Sigmoid colon (tissue), 4 donors: ENCODE results near the gene CLDN12.

Experiments used
- POLR2AphosphoS5 ChIP-seq, 4 donors: sonication (generic); formaldehyde crosslinking; IDR thresholded peaks; one replicate each; pipeline ENCODE4 v1.6.1; 2017; ENCODE audit warnings: antibody characterized with exemption in 4 of 4
- TF ChIP-seq, protein P1 (sequence below), 4 experiments: fragments of 450-650 bp in 3 of 4; fragments of 200-600 bp in 1 of 4; IDR thresholded peaks; one replicate each; pipeline ENCODE4 v1.5.1; 2016 to 2019; ENCODE audit warnings: antibody characterized with exemption in 4 of 4, mild to moderate bottlenecking in 3 of 4, moderate library complexity in 2 of 4

DNA sequence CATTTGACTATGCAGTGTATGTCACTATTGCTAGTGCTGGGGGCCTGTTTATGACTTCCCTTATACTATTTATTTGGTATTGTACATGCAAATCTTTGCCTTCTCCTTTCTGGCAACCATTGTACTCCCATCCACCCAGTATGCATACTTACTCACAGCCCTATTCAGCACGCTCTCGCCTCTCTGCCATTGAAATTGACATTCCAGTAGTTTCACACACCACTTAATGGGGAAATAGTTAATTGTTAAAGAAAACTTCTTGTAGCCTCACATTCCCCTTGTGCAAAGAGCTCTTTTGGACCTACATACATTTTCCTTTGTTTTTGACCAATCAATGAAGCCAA lies 9.9 kb downstream of the CLDN12 start:
- TF ChIP-seq, protein P1, sequence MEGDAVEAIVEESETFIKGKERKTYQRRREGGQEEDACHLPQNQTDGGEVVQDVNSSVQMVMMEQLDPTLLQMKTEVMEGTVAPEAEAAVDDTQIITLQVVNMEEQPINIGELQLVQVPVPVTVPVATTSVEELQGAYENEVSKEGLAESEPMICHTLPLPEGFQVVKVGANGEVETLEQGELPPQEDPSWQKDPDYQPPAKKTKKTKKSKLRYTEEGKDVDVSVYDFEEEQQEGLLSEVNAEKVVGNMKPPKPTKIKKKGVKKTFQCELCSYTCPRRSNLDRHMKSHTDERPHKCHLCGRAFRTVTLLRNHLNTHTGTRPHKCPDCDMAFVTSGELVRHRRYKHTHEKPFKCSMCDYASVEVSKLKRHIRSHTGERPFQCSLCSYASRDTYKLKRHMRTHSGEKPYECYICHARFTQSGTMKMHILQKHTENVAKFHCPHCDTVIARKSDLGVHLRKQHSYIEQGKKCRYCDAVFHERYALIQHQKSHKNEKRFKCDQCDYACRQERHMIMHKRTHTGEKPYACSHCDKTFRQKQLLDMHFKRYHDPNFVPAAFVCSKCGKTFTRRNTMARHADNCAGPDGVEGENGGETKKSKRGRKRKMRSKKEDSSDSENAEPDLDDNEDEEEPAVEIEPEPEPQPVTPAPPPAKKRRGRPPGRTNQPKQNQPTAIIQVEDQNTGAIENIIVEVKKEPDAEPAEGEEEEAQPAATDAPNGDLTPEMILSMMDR (IDR thresholded peaks at IDR 0.05): no peak
- TF ChIP-seq POLR2AphosphoS5 (IDR thresholded peaks at IDR 0.05): no peak
